ENCODE measurements around the gene LIMK1. TPM values are rescaled to one million over a fixed set of nuclear protein-coding genes. Genes with fewer than 3 reads are reported as not detected.
"Not testable (repeated sequence)": the region's sequence is repeated elsewhere in the genome, so short reads cannot be mapped to it uniquely, and the experiment has no call there.

The LIMK1 gene
- total and polyA plus RNA-seq, 5 experiments from 2014 or later: 2.8 to 14.6 (median 4.8) TPM

DNA sequence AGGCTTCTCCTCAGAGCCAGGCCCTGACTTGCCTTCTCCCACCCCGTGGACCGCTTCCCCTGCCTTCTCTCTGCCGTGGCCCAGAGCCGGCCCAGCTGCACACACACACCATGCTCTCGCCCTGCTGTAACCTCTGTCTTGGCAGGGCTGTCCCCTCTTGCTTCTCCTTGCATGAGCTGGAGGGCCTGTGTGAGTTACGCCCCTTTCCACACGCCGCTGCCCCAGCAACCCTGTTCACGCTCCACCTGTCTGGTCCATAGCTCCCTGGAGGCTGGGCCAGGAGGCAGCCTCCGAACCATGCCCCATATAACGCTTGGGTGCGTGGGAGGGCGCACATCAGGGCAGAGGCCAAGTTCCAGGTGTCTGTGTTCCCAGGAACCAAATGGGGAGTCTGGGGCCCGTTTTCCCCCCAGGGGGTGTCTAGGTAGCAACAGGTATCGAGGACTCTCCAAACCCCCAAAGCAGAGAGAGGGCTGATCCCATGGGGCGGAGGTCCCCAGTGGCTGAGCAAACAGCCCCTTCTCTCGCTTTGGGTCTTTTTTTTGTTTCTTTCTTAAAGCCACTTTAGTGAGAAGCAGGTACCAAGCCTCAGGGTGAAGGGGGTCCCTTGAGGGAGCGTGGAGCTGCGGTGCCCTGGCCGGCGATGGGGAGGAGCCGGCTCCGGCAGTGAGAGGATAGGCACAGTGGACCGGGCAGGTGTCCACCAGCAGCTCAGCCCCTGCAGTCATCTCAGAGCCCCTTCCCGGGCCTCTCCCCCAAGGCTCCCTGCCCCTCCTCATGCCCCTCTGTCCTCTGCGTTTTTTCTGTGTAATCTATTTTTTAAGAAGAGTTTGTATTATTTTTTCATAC is 38.0 kb downstream of the LIMK1 start:
- no peak overlapping the region for H3K4me3 Mint-ChIP-seq
- H3K4me1 Mint-ChIP-seq: no peaks in the 10 kb centered on the region
- H3K27ac Mint-ChIP-seq: no peak overlapping the region
- DNase-seq (no peak), ATAC-seq (no peak)
- no peaks in the 10 kb centered on the region for H3K27me3 Mint-ChIP-seq
- H3K36me3 Mint-ChIP-seq: peaks cover 4 to 43% (median 10%) of the 10 kb centered on the region in 3 donors
- H3K9me3 Mint-ChIP-seq: no peaks in the 10 kb centered on the region
- POLR2A ChIA-PET: no interaction called here

DNA sequence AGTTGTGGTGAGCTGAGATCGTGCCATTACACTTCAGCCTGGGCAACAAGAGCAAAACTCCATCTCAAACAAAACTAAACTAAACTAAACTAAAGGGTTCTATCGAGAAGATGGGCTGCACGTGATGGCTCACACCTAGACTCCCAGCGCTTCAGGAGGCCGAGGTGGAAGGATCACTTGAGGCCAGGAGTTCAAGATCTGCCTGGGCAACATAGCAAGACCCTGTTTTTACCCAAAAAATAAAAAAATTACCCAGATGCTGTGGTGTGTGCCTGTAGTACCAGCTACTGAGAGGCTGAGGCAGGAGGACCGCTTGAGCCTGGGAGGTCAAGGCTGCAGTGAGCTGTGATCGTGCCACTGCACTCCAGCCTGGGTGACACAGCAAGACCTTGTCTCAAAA is 40.3 kb downstream of the LIMK1 start:
- H3K27me3 Mint-ChIP-seq, H3K4me3 Mint-ChIP-seq, DNase-seq, POLR2A ChIA-PET, ATAC-seq, H3K4me1 Mint-ChIP-seq, H3K9me3 Mint-ChIP-seq: not testable (repeated sequence)
- peak overlapping the region in 1 of 10 donors; percentile 30 for H3K27ac Mint-ChIP-seq
- peaks cover 4 to 29% (median 8%) of the 10 kb centered on the region in 3 donors for H3K36me3 Mint-ChIP-seq

DNA sequence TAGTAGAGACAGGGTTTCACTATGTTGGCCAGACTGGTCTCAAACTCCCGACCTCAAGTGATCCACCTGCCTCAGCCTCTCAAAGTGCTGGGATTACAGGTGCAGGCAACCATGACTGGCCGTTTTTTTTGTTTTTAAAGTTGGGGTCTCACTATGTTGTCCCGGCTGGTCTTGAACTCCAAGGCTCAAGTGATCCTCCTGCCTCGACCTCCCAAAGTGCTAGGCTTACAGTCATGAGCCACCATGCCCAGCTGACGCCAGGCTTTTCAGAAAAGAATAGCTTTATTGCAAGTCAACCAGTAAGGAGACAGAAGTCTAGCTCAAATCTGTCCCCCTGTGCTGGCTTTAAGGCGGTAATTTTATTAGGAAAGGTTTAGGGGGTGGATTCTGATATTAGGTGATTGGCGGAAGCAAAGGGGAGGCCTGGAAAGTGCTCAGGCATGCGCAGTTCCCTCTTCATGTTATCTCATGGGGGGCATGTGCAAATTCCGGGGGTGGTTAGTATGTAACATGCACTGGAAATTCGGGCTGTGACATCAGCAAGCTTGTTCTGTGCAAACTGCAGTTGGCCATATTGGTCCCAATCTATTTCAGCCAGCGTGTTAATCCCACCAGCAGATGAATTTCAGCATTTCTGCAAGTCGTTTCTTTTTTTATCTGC is 42.7 kb downstream of the LIMK1 start:
- Mint-ChIP-seq H3K4me1 (no peaks in the 10 kb centered on the region), H3K9me3 (no peaks in the 10 kb centered on the region), H3K4me3 (no peak overlapping the region), H3K27me3 (no peaks in the 10 kb centered on the region), H3K36me3 (peaks cover 0 to 11% (median 2%) of the 10 kb centered on the region in 3 donors), H3K27ac (no peak overlapping the region)
- DNase-seq (no peak), ATAC-seq (no peak)
- POLR2A ChIA-PET: no interaction called here

DNA sequence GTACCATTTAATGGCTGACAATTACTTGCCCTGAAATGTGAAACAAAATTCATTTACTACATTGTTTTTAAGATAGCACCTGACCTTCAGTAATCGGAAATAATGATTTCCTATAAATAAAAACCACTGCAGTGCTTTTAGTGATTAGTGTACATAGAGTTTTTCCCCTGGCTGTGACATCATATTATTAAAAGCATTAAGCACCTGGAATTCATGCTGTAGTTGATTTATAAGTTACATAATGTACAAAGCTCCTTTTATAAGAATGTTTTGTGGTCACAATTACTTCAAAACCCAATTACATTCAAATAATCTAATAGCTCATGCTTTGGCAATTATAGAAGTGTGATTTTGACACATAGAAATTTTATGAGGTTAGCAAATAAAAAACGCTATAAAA is 46.3 kb downstream of the LIMK1 start:
- ATAC-seq (no peak), DNase-seq (no peak)
- no peak overlapping the region for H3K27ac Mint-ChIP-seq
- H3K27me3 Mint-ChIP-seq: peaks cover 0 to 2% (median 0%) of the 10 kb centered on the region in 5 donors
- no peaks in the 10 kb centered on the region for H3K36me3 Mint-ChIP-seq
- H3K4me1 Mint-ChIP-seq: peaks cover 0 to 3% (median under 1%) of the 10 kb centered on the region in 4 donors
- H3K9me3 Mint-ChIP-seq: no peaks in the 10 kb centered on the region
- no peak overlapping the region for H3K4me3 Mint-ChIP-seq
- POLR2A ChIA-PET: interaction anchor here (0.6 kb wide), 1 partner anchor 119 kb away, joined by 3 read pairs; no protein-coding TSS in a partner anchor

DNA sequence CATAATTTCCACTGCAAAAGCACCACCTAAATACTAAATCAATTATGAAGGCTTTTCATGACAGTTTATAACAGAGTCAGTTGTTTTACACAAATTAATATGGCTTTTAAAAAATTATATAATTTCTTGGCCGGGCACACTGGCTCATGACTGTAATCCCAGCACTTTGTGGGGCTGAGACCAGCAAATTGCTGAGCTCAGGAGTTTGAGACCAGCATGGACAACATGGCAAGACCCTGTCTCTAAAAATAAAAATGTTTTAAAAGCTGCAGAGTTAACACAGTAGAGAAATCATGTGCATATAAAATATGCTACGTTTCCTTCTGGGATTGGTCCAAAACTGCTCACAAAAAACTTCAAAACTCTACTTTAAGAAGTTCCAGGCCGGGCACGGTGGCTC is 46.9 kb downstream of the LIMK1 start:
- no peak for ATAC-seq
- H3K4me3 Mint-ChIP-seq: no peak overlapping the region

DNA sequence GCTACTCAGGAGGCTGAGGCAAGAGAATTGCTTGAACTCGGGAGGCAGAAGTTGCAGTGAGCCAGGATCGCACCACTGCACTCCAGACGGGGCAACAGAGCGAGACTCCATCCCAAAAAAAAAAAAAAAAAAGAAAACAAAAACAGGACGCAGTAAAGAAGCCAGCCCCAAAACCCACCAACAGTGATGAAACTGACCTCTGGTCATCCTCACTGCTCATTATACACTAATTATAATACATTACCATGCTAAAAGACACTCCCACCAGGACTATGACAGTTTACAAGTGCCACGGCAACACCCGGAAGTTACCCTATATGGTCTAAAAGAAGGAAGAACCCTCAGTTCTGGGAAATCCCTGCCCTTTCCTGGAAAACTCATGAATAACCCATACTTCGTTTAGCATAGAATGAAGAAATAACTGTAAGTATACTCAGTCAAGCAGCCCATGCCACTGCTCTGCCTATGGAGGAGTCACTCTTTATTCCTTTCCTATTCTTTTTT is 50.6 kb downstream of the LIMK1 start:
- H3K4me3 Mint-ChIP-seq: no peak overlapping the region
- ATAC-seq: no peak
- POLR2A ChIA-PET: no interaction called here
- no peaks in the 10 kb centered on the region for H3K36me3 Mint-ChIP-seq
- DNase-seq: no peak
- no peak overlapping the region for H3K27ac Mint-ChIP-seq
- H3K9me3 Mint-ChIP-seq: no peaks in the 10 kb centered on the region
- H3K4me1 Mint-ChIP-seq: peaks cover 0 to 3% (median under 1%) of the 10 kb centered on the region in 4 donors
- peaks cover 0 to 2% (median 0%) of the 10 kb centered on the region in 5 donors for H3K27me3 Mint-ChIP-seq

More for the DNA sequence above, 46.9 kb downstream of the LIMK1 start:
- peaks cover 0 to 3% (median under 1%) of the 10 kb centered on the region in 4 donors for H3K4me1 Mint-ChIP-seq
- H3K27ac Mint-ChIP-seq: no peak overlapping the region
- H3K27me3 Mint-ChIP-seq: peaks cover 0 to 2% (median 0%) of the 10 kb centered on the region in 5 donors
- no peaks in the 10 kb centered on the region for H3K9me3 Mint-ChIP-seq
- H3K36me3 Mint-ChIP-seq: no peaks in the 10 kb centered on the region
- POLR2A ChIA-PET: no interaction called here
- no peak for DNase-seq

DNA sequence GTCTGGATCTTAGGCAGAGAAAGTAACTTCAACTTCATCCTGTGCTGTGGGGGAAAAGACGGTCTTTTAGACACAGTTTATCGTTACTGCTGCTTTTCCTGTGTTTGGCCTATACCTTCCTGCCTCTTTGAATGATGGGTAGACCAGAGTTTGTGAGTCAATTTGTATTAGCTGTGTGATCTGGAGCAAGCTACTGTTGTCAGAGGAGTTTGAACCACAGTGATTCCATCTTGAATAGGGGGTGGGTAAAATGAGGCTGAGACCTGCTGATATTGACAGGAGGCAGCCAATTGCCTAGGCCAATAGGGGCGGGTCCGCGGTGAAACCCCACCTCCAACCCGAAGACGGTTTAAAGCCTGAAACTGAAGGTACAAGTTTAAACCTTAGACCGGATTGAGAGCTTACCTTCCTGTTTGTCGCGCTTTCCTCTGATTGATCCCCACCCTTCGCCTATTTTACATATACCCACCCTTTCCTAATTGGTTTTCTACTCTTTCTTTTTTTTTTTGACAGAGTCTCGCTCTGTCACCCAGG is 54.8 kb downstream of the LIMK1 start:
- Mint-ChIP-seq H3K9me3 (no peaks in the 10 kb centered on the region), H3K4me3 (no peak overlapping the region), H3K4me1 (peaks cover 0 to 6% (median 1%) of the 10 kb centered on the region in 4 donors), H3K27ac (no peak overlapping the region), H3K27me3 (peaks cover 0 to 2% (median 0%) of the 10 kb centered on the region in 5 donors), H3K36me3 (no peaks in the 10 kb centered on the region)
- ATAC-seq (no peak), DNase-seq (no peak)
- POLR2A ChIA-PET: no interaction called here

DNA sequence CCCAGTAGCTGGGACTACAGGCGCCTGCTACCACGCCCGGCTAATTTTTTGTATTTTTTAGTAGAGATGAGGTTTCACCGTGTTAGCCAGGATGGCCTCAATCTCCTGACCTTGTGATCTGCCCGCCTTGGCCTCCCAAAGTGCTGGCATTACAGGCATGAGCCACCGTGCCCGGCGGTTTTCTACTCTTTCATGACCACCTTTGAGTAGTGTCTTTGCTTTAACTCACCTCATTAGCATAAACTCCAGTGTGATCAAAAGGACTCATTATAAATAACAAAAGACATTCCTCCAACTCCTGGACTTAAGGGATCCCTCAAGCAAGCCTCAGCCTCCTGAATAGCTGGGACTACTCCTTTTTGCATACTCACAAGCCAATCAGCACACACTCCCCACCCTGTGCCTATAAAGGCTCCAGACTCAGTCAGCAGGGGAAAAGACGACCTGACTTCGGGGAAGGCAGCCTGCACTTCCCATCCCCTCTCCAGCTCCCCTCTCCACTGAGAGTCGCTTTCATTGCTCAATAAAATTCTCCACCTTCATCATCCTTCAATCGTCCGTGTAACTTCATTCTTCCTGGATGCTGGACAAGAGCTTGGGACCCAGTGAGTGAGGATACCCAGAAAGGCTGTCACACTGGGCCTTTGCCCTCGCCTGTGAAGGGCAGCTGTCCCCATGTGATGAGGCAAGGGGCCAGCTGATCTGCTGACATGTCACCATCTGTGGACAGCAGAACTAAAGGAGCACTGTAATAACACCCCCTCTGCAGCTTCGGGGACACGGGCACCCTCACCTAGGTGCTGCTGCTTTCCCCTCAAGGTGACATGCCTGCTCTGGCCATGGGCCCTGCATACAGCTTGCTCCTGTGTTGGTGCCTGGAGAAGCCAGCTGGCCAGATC is 55.6 kb downstream of the LIMK1 start:
- H3K4me1 Mint-ChIP-seq: peaks cover 0 to 5% (median 1%) of the 10 kb centered on the region in 4 donors
- no peaks in the 10 kb centered on the region for H3K9me3 Mint-ChIP-seq
- no peak overlapping the region for H3K27ac Mint-ChIP-seq
- H3K27me3 Mint-ChIP-seq: peaks cover 0 to 1% (median 0%) of the 10 kb centered on the region in 5 donors
- POLR2A ChIA-PET: no interaction called here
- ATAC-seq: no peak
- H3K4me3 Mint-ChIP-seq: no peak overlapping the region
- DNase-seq: no peak
- no peaks in the 10 kb centered on the region for H3K36me3 Mint-ChIP-seq

DNA sequence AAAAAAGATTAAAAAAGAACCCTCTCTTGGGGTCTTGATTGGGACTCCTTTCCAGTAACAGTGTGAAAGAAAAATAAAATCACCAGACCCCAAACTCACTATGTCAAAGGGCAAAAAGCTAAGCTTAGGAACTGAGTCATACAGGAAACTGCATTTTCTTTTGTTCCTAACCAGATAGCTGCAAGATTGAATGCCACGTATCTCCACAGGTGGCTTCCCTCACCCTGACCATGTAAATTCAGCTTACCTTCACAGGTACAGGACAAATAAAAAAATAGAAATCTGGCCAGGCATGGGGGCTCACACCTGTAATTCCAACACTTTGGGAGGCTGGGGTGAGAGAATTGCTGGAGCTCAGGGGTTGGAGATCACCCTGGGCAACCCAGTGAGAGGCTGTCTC is 58.1 kb downstream of the LIMK1 start:
- DNase-seq (no peak), ATAC-seq (no peak)
- POLR2A ChIA-PET: interaction anchor here (0.6 kb wide), 1 partner anchor 13 kb away, joined by 3 read pairs; no protein-coding TSS in a partner anchor

DNA sequence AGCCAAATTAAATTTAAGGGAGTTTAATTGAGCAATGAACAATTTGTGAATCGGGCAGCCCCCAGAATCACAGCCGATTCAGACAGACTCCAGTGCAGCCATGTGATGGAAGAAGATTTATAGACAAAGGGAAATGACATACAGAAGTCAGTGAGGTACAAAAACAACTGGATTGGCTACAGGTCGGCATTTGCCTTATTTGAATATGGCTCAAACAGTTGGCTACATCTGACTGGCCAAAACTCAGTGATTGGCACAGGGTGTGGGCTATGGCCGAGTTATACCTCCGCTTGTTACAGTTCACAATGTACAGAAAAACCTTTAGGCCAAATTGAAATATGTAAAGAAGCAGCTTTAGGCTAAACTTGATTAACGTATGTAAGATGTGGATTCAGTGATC is 59.8 kb downstream of the LIMK1 start:
- H3K27me3 Mint-ChIP-seq: peaks cover 0 to 5% (median 0%) of the 10 kb centered on the region in 5 donors
- peaks cover 0 to 8% (median 0%) of the 10 kb centered on the region in 9 donors for H3K9me3 Mint-ChIP-seq
- POLR2A ChIA-PET: no interaction called here
- peaks cover 0 to 5% (median 0%) of the 10 kb centered on the region in 3 donors for H3K36me3 Mint-ChIP-seq
- H3K27ac Mint-ChIP-seq: no peak overlapping the region
- ATAC-seq (no peak), DNase-seq (no peak)
- H3K4me3 Mint-ChIP-seq: no peak overlapping the region
- peaks cover 0 to 3% (median under 1%) of the 10 kb centered on the region in 4 donors for H3K4me1 Mint-ChIP-seq

More for the DNA sequence above, 58.1 kb downstream of the LIMK1 start:
- Mint-ChIP-seq H3K4me1 (peaks cover 0 to 3% (median under 1%) of the 10 kb centered on the region in 4 donors), H3K27ac (peak overlapping the region in 1 of 10 donors; percentile 56), H3K4me3 (no peak overlapping the region), H3K36me3 (peaks cover 0 to 5% (median 0%) of the 10 kb centered on the region in 3 donors), H3K27me3 (peaks cover 0 to 5% (median 0%) of the 10 kb centered on the region in 5 donors), H3K9me3 (peaks cover 0 to 8% (median 0%) of the 10 kb centered on the region in 9 donors)

DNA sequence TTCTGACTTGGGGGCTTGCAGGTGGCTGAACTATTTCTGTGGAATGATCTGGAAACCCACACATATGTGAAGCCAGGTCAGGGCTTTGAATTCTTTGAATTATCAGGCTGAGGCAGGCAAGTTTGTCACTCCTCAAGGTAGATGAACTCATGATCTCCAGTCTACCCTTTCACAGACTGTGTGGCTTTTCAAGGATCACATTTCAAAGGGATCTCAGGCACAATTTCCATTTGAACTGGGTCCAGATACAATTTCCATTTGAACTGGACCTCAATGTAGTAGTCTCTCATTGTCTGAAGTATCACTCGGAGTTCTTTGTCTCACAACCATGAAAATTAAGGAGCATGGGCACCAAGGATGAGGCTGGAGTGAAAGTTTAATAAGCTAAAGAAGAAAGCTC is 64.9 kb downstream of the LIMK1 start:
- Mint-ChIP-seq H3K27me3 (peaks cover 0 to 5% (median 0%) of the 10 kb centered on the region in 5 donors), H3K36me3 (peaks cover 0 to 5% (median 0%) of the 10 kb centered on the region in 3 donors), H3K4me3 (no peak overlapping the region), H3K9me3 (peaks cover 0 to 8% (median 0%) of the 10 kb centered on the region in 9 donors), H3K27ac (no peak overlapping the region), H3K4me1 (no peaks in the 10 kb centered on the region)
- POLR2A ChIA-PET: no interaction called here
- no peak for ATAC-seq
- no peak for DNase-seq

DNA sequence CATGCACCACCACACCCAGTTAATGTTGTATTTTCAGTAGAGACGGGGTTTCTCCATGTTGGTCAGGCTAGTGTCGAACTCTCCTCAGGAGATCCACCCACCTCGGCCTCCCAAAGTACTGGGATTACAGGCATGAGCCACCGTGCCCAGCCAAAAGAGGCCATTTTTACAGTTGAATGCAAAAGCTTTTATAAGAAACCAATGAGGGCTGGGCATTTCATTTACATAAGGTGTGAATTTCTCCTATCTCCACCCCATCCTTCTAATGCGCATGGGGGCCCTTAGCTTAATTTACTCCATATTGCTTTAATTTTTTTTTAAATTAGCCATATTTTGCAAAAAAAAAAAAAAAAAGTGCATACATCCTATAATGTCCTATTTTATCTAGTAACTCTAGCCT is 65.5 kb downstream of the LIMK1 start:
- peaks cover 0 to 5% (median 0%) of the 10 kb centered on the region in 3 donors for H3K36me3 Mint-ChIP-seq
- DNase-seq (no peak), ATAC-seq (no peak)
- H3K9me3 Mint-ChIP-seq: peaks cover 0 to 8% (median 0%) of the 10 kb centered on the region in 9 donors
- H3K4me3 Mint-ChIP-seq: no peak overlapping the region
- H3K27me3 Mint-ChIP-seq: peaks cover 0 to 5% (median 0%) of the 10 kb centered on the region in 5 donors
- POLR2A ChIA-PET: no interaction called here
- no peaks in the 10 kb centered on the region for H3K4me1 Mint-ChIP-seq
- H3K27ac Mint-ChIP-seq: no peak overlapping the region
